Right lobe of liver (tissue), 4 donors: ENCODE data around the gene KRT4.

Experiments
- CTCF ChIP-seq, 4 donors: fragments of 200-600 bp in 3 of 4; fragments of 450-650 bp in 1 of 4; IDR thresholded peaks; one replicate each; pipeline versions ENCODE4 v1.5.1 to v1.8.0; 2016 to 2022; ENCODE audit warnings: antibody characterized with exemption in 4 of 4, mild to moderate bottlenecking in 2 of 4
- POLR2A ChIP-seq: fragments of 450-650 bp; IDR thresholded peaks from one replicate; pipeline ENCODE4 v1.6.1; 2017; ENCODE audit warnings: antibody characterized with exemption, mild to moderate bottlenecking
- donor health status: DM: no; HTN: no; CAD: no.
- donor health status: DM: no; HTN: no; CAD: no.
- donor health status: DM: no; HTN: yes; CAD: no.

GRCh38 chr12:52771088-52771487 is 42.8 kb downstream of the KRT4 start:
- TF ChIP-seq CTCF (IDR thresholded peaks at IDR 0.05) (no peak), POLR2A (no peak)
